HEK293T (cell line): ENCODE measurements around the gene IRF2.

ENCODE experiments used
- CTCF ChIA-PET: fragments of 350-600 bp; formaldehyde crosslinking; extraction: SDS; loops from one replicate; lab custom pipeline; 2021; ENCODE audit warnings: antibody characterized with exemption, inconsistent platforms; lab: Yijun Ruan, JAX
- POLR2A ChIA-PET: fragments of 350-600 bp; formaldehyde crosslinking; extraction: SDS; loops from one replicate; lab custom pipeline; 2020; ENCODE audit warnings: antibody characterized with exemption, inconsistent platforms; lab: Yijun Ruan, JAX
- DNase-seq: peaks from one replicate; pipeline ENCODE4 v3.0.0; 2012; ENCODE audit warnings: mixed read lengths; ENCODE audit errors: extremely low spot score
- ARNT ChIP-seq: fragments of 450-650 bp; IDR thresholded peaks from 2 replicates; pipeline ENCODE4 v1.6.1; 2017; ENCODE audit warnings: mild to moderate bottlenecking
- BHLHE40 ChIP-seq: fragments of 450-650 bp; IDR thresholded peaks from 2 replicates; pipeline ENCODE4 v1.6.1; 2016; ENCODE audit warnings: mild to moderate bottlenecking, moderate library complexity, borderline replicate concordance
- CTBP1 ChIP-seq: fragments of 450-650 bp; IDR thresholded peaks from 2 replicates; pipeline ENCODE4 v1.6.1; 2016; ENCODE audit warnings: borderline replicate concordance
- ELF4 ChIP-seq: fragments of 450-650 bp; IDR thresholded peaks from 2 replicates; pipeline ENCODE4 v1.6.1; 2017; ENCODE audit warnings: antibody characterized with exemption
- FOXA1 ChIP-seq: fragments of 450-650 bp; IDR thresholded peaks from 2 replicates; pipeline ENCODE4 v1.6.1; 2016; ENCODE audit warnings: mild to moderate bottlenecking
- FOXK2 ChIP-seq: fragments of 450-650 bp; IDR thresholded peaks from 2 replicates; pipeline ENCODE4 v1.6.1; 2016; ENCODE audit warnings: mild to moderate bottlenecking
- FOXM1 ChIP-seq: fragments of 450-650 bp; IDR thresholded peaks from 2 replicates; pipeline ENCODE4 v1.6.1; 2017; ENCODE audit warnings: mild to moderate bottlenecking, borderline replicate concordance
- HDGF ChIP-seq: fragments of 450-650 bp; IDR thresholded peaks from 2 replicates; pipeline ENCODE4 v1.6.1; 2017; ENCODE audit warnings: antibody characterized with exemption, borderline replicate concordance
- L3MBTL2 ChIP-seq: fragments of 450-650 bp; conservative IDR thresholded peaks from 2 replicates; pipeline ENCODE4 v1.6.1; 2016; ENCODE audit warnings: mild to moderate bottlenecking
- LEF1 ChIP-seq: fragments of 450-650 bp; IDR thresholded peaks from 2 replicates; pipeline ENCODE4 v1.6.1; 2017; ENCODE audit warnings: mild to moderate bottlenecking, borderline replicate concordance
- NFRKB ChIP-seq: fragments of 450-650 bp; IDR thresholded peaks from 2 replicates; pipeline ENCODE4 v1.6.1; 2016; ENCODE audit warnings: mild to moderate bottlenecking, moderate library complexity
- SP1 ChIP-seq: fragments of 450-650 bp; IDR thresholded peaks from 2 replicates; pipeline ENCODE4 v1.6.1; 2017
- SUZ12 ChIP-seq: fragments of 450-650 bp; IDR thresholded peaks from 2 replicates; pipeline ENCODE4 v1.6.1; 2016; ENCODE audit warnings: mild to moderate bottlenecking
- TARDBP ChIP-seq: fragments of 450-650 bp; IDR thresholded peaks from 2 replicates; pipeline ENCODE4 v1.6.1; 2016
- ZNF384 ChIP-seq: fragments of 450-650 bp; IDR thresholded peaks from 2 replicates; pipeline ENCODE4 v1.6.1; 2016
- TF ChIP-seq, protein P1 (sequence below): fragments of 450-650 bp; IDR thresholded peaks from 2 replicates; pipeline ENCODE4 v1.6.1; 2016

Gene IRF2

DNA sequence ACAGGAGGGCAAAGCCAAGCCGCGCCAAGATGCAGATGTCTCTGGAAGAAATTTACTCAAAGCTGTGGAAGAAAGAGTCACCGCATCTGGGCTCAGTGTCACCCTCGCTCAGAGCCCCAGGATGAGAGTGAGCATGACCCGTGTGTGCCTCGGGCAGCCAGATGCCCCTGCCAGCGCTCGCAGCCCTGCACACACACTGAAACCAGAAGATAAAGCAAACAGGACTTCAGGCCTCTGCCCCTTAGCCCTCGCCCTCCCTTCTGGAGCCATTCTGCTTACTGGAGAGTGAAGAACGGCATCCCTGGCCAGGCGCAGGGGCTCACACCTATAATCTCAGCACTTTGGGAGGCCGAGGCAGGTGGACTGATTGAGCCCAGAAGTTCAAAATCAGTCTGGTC lies 103.0 kb downstream of the IRF2 start:
- CTCF ChIA-PET: no interaction called here
- TF ChIP-seq FOXA1 (no peak), ZNF384 (no peak), SP1 (no peak), CTBP1 (no peak), SUZ12 (no peak)
- TF ChIP-seq, protein P1, sequence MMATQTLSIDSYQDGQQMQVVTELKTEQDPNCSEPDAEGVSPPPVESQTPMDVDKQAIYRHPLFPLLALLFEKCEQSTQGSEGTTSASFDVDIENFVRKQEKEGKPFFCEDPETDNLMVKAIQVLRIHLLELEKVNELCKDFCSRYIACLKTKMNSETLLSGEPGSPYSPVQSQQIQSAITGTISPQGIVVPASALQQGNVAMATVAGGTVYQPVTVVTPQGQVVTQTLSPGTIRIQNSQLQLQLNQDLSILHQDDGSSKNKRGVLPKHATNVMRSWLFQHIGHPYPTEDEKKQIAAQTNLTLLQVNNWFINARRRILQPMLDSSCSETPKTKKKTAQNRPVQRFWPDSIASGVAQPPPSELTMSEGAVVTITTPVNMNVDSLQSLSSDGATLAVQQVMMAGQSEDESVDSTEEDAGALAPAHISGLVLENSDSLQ: no peak
- no peak for DNase-seq
- POLR2A ChIA-PET: no interaction called here

DNA sequence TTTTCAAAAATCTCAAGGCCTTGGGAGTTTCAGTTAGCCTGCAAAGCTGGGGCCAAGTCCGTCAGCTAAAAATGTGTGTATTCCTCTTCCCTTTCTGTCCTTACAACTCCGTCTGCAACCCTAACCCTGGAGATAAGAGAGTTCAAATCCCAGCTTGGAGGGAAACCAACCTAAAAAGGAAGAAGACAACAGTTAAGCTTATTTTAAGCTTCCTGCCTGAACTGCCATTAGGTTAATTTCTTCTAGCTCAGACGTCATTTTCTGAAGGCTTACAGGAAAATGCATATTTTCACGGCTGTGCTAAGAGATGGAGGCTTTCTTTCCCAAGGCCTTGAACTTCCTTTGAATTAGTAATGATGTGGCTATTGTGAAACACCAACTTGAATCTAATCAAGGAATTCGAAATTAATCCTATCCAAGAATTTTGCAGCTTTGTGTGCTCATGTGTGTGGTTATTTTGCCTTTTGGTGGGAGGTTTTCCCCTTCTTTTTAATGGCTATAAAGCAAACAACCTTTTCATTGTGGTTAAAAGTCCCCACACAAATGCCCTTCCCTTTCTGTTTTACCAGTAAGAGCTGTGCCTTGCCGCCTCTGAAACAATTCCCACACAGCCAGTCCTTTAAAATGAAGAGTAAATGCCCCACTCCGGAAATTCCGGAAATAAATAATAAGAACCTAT lies 103.5 kb downstream of the IRF2 start:
- ChIA-PET CTCF (no interaction called here), POLR2A (no interaction called here)
- TF ChIP-seq SUZ12 (no peak), ELF4 (no peak), ZNF384 (no peak), BHLHE40 (no peak), LEF1 (no peak), L3MBTL2 (no peak), SP1 (no peak), ARNT (no peak), HDGF (no peak), FOXK2 (no peak), FOXA1 (no peak), CTBP1 (no peak), NFRKB (no peak), TARDBP (no peak)
- TF ChIP-seq, protein P1: no peak
- no peak for DNase-seq

DNA sequence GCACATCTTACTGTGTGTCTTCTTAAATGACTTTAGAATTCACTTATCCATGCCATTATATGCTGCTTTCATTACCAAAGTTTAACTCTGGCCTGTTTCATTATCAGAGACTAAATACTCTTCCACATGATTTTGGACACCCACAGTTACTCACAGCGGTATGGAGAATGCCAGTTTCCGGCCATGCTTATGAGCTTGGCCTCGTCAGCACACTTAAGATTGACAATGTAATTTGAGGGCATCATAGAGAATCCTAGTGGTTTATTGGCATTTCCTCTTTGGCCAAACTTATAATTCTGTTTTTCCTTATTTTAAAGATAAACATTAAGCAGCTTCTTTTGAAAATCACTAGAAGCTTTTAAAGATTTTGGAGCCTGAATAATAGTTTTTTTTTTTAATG lies 104.5 kb downstream of the IRF2 start:
- DNase-seq: no peak
- no peak for TF ChIP-seq TARDBP
- no peak for TF ChIP-seq ELF4
- no peak for TF ChIP-seq ZNF384
- TF ChIP-seq CTBP1: no peak
- no peak for TF ChIP-seq SUZ12
- TF ChIP-seq FOXM1: no peak
- ChIA-PET CTCF (interaction anchor here (0.6 kb wide), 2 partner anchors 233 to 764 kb away, joined by 3 to 4 read pairs; no protein-coding TSS in a partner anchor), POLR2A (no interaction called here)

DNA sequence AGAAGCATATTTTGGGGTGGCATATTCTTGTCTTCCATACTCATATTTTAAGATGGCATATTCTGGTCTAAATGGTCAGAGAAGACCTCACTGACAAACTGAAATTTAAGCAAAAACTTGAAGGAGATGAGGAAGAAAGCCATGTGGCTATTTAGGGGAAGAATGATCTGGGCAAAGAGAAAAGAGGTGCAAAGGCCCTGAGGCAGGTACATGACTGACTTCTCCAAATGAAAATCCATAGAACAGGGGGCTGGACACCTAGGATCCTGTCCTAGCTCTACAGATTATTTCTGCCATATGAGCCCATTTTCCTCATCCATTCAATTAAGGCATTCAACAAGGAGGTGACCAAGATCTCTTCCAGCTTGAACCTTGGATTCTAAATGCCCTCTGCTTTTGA lies 105.6 kb downstream of the IRF2 start:
- DNase-seq: no peak
- TF ChIP-seq ELF4 (no peak), ARNT (no peak), FOXK2 (no peak), FOXA1 (no peak), FOXM1 (no peak), HDGF (no peak), NFRKB (no peak), SP1 (no peak), TARDBP (no peak), CTBP1 (no peak), BHLHE40 (no peak), L3MBTL2 (no peak), SUZ12 (no peak), LEF1 (no peak), ZNF384 (no peak)
- TF ChIP-seq, protein P1: no peak
- ChIA-PET POLR2A (no interaction called here), CTCF (no interaction called here)

DNA sequence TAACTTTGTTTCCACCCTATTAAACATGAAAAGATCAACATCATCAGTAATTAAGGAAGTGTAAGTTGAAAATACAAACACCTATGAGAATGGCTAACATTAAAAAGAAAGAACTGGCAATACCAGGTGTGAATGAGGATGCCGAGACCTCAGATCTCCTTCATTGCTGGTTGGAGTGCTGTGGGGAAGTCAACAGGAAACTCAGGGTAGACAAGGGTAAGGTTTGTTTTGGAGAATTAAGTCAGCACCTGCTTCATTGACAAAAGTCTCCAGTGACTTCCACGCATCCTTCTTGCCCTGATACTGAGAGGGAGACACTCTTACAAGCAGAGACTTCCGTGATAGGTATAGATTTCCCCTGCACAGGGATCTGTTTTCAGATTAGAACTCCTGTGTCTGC lies 106.1 kb downstream of the IRF2 start:
- TF ChIP-seq BHLHE40: no peak
- no peak for TF ChIP-seq TARDBP
- no peak for TF ChIP-seq CTBP1
- TF ChIP-seq FOXM1: no peak
- no peak for TF ChIP-seq SP1
- no peak for TF ChIP-seq ARNT
- no peak for TF ChIP-seq NFRKB
- TF ChIP-seq, protein P1: no peak
- TF ChIP-seq LEF1: no peak
- no peak for TF ChIP-seq SUZ12
- TF ChIP-seq ELF4: no peak
- no peak for TF ChIP-seq ZNF384
- no peak for DNase-seq
- POLR2A ChIA-PET: no interaction called here
- CTCF ChIA-PET: no interaction called here
